Activated CD4-positive, CD25-positive, alpha-beta regulatory T cell treated with anti-CD3 and anti-CD28 coated beads, Interleukin-2, amount 50 U/mL, for 16 hours (primary cell): ENCODE measurements around the gene CTPS2.
A peak's percentile ranks its signal among the peaks of the same experiment; 100 is the strongest.

Experiments
- DNase-seq: peaks from one replicate; pipeline ENCODE4 v3.0.0-alpha.2; 2020; ENCODE audit warnings: low read depth, low spot score

The CTPS2 gene

GRCh38 chrX:16711893-16712547, 449 bp downstream of the CTPS2 start:
- DNase-seq, result no peak

- DNase-seq, result no peak
These were observed 1.2 kb downstream of the CTPS2 start for GRCh38 chrX:16711219-16711811.

DNA sequence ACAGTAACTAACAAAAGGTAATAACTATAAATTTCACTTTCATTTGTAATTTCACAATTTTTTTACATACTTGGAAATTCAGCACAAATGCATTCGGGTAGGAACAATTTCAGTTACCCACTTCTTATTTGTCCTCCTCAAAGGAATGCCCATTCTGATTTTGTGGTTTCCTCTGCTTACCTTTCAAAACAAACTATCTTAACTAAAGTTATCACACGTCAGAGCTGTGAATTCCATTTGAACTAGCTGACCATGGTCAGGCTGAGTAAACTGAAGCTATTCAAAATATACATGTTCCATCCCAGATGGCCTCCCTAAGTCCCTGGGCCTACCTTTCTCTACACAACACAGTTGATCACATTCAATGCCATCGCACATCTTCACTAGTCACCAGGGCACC, 4.5 kb downstream of the CTPS2 start:
- DNase-seq, result no peak

DNA sequence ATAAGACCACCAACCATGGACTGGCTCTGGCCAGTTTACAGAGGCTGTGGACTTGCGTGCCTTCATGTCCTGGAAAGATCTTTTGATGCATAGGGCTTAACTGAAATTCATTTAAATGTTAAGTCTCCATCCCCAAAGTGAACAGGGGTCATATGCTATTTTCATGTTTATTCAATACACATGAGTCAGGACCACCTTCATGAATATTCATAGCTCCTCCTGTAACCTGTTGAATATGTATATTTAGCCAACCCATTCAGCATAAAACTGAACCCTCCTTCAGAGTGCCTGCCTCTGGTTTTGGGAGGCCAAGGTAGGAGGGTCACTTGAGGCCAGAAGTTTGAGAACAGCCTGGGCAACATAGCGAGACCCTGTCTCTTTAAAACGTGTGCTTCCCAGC, 7.1 kb downstream of the CTPS2 start:
- no peak for DNase-seq

DNA sequence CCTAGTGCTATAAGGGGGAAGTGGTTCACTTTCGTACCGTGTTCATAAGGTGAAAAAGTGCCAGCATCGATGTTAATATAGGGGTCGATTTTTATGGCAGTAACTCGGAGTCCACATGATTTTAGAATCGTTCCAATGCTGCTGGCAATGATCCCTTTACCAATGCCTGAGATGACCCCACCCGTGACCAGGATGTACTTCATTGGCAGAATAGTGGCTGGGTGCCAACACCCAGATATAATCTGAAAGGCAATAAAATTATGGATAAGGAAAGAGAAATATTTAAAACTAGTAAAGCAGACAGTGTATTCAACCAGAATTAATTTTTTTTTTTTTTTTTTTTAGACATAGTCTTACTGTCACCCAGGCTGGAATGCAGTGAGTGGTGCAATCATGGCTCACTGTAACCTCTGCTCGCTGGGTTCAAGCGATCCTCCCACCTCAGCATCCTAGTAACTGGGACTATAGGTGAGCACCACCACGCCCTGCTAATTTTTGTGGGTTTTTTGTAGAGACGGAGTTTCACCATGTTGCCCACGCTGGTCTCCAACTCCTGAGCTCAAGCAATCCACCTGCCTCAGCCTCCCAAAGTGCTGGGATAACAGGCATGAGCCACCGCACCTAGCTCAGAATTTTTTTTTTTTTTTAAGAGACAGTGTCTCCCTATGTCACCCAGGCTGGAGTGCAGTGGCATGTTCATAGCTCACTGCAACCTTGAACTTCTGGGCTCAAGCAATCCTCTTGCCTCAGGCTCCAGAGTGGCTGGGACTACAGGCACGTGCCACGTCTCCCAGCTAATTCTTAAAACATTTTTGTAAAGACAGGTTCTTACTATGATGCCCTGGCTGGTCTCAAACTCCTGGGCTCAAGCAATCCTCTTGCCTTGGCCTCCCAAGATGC, 9.5 kb downstream of the CTPS2 start:
- no peak for DNase-seq

DNA sequence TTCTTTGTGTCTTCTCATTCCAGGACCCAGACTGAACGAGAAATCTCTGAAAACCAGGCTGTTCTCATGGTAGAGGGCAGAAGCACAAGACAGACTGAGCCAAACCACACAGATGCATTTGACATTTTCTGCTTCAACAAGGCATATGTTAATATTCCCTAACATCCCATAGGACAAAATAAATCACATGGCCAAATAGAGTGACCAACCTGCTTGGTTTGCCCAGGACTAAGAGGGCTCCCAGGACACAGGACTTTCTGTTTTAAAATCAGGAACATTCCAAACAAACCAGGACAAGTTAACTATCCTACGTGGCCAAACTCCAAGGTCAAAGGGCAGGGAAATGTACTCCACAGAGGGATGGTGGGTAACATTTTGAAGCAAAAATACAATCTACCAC, 11.7 kb downstream of the CTPS2 start:
- DNase-seq, result no peak

- no peak for DNase-seq
These were observed 13.1 kb downstream of the CTPS2 start for GRCh38 chrX:16699389-16699788.

DNA sequence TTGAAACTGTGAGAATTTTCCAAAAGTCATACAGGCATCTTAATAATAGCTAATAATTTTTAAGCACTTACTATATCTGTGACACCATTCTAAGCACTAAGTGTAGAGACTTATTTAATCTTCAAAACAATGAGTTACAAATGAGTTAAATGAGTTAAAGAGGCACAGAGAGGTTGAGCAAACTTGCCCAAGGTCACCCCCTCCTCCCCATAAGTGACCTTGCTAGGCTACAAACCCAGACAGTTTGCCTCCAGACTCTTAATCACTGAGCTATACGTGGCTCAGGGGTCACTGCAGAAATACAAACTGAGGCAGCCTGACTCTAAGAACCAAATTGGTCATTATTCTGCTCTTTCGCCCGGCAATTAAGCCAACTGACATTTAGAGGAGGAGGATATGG, 15.5 kb downstream of the CTPS2 start:
- DNase-seq, result no peak

DNA sequence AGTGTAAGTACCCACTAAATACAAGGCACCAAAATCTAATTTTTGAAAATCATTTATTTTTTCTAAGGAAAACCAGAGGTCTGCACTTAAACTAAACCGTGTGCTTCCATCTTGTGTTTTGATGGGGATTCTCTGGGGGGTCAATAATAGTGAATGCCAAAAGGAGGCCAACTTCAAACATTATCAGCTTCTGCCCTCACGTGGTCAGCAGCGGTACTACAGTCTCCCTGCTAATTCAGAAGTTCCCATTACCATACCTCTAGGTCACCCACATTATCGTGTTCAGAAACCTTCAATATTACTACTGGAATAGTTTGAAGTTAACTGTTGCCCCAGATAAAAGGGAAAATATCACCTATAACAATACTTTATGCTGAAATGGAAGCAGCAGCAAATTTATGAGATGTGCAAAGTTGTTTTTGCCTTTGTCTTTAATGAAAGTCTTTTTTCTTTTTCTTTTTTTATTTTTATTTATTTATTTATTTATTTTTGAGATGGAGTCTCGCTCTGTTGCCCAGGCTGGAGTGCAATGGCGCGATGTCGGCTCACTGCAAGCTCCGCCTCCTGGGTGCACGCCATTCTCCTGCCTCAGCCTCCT, 17.3 kb downstream of the CTPS2 start:
- peak; percentile 19 for DNase-seq

DNA sequence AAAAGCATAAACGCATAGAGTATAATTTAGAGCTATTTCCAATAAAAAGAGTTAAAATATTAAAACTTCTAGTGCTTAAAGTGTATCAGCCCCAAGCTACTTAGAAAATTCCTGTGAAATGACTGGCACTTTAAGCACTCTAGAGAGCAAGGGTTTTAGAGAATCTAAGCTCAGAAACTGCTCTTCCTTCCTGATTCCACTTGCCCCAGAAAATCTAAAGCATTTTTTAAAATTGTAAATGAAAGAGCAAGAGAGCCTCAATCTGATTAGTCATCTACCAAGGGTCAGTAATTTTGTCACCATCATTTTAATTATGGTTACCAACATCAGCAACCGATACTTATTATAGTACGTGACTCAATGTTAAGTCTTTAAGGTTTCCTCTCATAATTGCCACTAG, 25.0 kb downstream of the CTPS2 start:
- no peak for DNase-seq

DNA sequence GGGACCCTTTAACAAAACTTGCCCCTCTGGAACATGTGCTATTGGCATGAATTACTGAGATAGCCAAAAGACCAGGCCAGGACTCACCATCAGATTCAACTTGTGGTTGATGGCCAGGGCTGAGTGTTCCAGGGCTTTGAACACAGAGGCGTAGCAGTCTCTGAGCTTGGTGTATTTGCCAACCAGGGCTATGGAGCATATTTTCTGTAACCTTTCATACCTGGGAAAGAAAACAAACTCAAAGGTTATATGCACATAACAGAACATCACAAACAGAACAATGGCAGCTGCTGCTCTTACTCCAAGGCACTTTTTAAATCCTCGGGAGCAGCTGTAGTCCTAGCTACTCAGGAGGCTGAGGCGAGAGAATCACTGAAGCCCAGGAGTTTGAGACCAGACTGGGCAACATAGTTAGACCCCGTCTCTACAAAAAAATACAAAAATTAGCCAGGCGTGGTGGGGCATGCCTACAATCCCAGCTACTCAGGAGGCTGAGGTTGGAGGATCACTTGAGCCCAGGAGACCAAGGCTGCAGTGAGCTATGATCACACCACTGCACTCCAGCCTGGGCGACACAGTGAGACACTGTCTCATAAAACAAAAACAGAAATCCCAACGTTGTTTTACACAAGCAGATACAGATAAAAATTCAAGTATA, 29.3 kb downstream of the CTPS2 start:
- DNase-seq, result no peak

GRCh38 chrX:16678689-16679088, 33.8 kb downstream of the CTPS2 start:
- no peak for DNase-seq

GRCh38 chrX:16671005-16671404, 41.5 kb downstream of the CTPS2 start:
- no peak for DNase-seq

DNA sequence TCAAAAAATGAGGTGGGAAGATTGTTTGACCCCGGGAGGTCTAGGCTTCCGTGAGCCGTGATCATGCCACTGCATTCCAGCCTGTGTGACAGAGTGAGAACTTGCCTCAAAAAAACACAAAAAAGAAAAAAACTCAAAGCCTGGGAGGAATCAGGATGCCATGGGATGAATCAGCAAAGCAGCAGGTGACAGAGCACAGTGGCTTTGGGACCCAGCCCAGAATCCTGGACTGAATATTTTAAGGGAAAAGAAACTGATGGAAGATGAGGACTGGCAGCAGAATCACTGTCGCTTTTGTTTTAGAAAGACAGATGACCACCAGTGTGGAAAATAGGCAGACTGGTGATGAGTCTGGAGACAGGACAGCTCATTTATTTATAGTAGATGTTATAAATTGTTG, 45.9 kb downstream of the CTPS2 start:
- DNase-seq, result no peak

DNA sequence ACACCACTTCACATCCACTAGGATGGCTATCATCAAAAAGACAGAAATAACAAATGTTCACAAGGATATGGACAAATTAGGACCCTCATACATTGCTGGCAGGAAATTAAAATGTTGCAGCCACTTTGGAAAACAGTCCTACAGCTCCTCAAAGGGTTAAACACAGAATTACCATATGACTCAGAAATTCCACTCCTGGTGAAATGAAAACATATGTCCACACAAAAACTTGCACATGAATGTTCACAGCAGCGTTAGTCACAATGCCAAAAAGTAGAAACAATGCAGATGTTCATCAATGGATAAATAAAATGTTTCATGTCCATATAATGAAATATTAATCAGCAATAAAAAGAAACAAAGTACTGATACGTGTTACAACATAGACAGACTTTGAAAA, 47.4 kb downstream of the CTPS2 start:
- DNase-seq, result no peak

- DNase-seq, result no peak
These were observed 47.8 kb downstream of the CTPS2 start for GRCh38 chrX:16664626-16665025.

DNA sequence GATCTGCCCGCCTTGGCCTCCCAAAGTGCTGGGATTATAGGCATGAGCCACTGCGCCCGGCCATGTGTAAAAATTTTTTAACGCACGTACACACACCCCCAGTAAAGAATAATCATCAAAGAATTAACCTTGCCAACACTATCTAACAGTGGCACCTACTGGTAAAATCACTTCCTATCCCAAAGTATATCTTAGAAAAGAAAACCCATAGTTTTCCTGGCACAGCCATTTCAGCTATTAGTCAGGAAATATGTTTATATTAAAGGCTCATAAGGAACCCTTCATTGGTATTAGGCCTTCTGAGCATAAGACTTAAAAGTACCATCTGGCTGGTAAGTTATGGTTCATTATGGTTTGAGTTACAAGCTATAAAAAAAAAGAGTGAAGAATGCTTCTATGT, 48.4 kb downstream of the CTPS2 start:
- no peak for DNase-seq

GRCh38 chrX:16662402-16662801, 50.1 kb downstream of the CTPS2 start:
- no peak for DNase-seq

DNA sequence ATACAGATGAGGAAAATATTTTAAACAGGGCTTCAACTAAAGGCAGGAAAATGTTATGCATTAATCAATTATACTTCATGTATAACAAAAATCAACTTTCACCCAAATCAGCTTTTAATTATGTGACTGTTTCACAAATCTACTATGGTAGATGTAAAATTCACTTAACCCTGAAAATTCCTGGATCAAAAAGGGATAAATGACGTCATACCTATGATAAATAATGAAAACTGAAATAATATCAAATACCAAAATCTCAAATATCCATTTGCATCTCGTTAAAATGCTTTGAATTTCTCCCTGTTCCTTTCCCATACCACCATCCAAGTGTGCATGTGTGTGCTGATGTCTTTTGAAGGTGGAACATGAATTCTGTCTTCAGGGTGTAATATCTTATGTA, 51.0 kb downstream of the CTPS2 start:
- DNase-seq, result no peak

GRCh38 chrX:16659321-16659720, 53.1 kb downstream of the CTPS2 start:
- no peak for DNase-seq

- DNase-seq, result no peak
These were observed 54.2 kb downstream of the CTPS2 start for GRCh38 chrX:16658284-16658683.

GRCh38 chrX:16654093-16654492, 58.4 kb downstream of the CTPS2 start:
- DNase-seq, result no peak
